IPS DF 6.9 (cell line): ENCODE results near the gene NFE2L2.
"Not testable (repeated sequence)": the region's sequence is repeated elsewhere in the genome, so short reads cannot be mapped to it uniquely, and the experiment has no call there.

Experiments
- DNase-seq: peaks from one replicate; pipeline ENCODE4 v3.0.0-alpha.2; 2013; ENCODE audit warnings: low read depth, low spot score
- H3K27ac ChIP-seq: one replicate; pipeline ENCODE4 v1.5.1; 2013; ENCODE audit warnings: low read length, control low read depth
- H3K27me3 ChIP-seq: 2 replicates; pipeline ENCODE4 v1.6.1; 2013; ENCODE audit warnings: mild to moderate bottlenecking, low read length; ENCODE audit not compliant: control insufficient read depth, insufficient read depth
- H3K36me3 ChIP-seq: 2 replicates; pipeline ENCODE4 v1.6.1; 2013; ENCODE audit warnings: low read length; ENCODE audit not compliant: control insufficient read depth, insufficient read depth
- H3K4me1 ChIP-seq: 2 replicates; pipeline ENCODE4 v1.6.1; 2013; ENCODE audit warnings: low read length; ENCODE audit not compliant: control insufficient read depth, insufficient read depth
- H3K4me3 ChIP-seq: 2 replicates; pipeline ENCODE4 v1.5.1; 2013; ENCODE audit warnings: mild to moderate bottlenecking, low read length
- H3K9me3 ChIP-seq: 2 replicates; pipeline ENCODE4 v1.6.1; 2013; ENCODE audit warnings: low read length, inconsistent platforms; ENCODE audit not compliant: control insufficient read depth, insufficient read depth
- WGBS: extraction: QIAGEN DNeasy Blood & Tissue Kit; methylation state at CpG from one replicate; pipeline ENCODE4 v1.1.7; 2013; ENCODE audit warnings: mixed read lengths, missing lambda C conversion rate; ENCODE audit not compliant: insufficient read length, insufficient coverage; 5-methylcytosine and 5-hydroxymethylcytosine counted together

The NFE2L2 gene

DNA sequence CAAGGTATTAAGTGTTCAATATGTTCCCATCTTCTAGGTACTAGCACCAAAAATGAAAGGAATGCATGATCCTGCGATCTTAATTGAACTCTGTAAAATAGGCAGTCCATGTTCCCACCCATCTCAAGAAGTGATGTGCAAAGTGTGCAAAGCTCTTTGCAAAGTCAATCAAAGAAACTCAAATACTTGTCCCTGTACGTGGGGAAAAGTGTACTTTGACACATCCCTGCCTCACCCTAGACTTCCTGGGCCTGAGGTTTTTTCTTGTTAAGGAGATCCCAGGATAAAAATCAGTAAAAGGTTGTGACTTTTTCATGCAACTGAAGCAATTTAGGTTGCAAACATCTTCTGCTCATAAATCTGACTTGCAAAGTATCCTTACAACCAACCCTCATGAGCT lies 26.6 kb downstream of the NFE2L2 start:
- Histone ChIP-seq H3K27me3 (no peaks in the 10 kb centered on the region), H3K36me3 (no peaks in the 10 kb centered on the region), H3K9me3 (no peaks in the 10 kb centered on the region; the same call in 1 of the 2 replicates), H3K4me3 (no peak overlapping the region), H3K4me1 (no peaks in the 10 kb centered on the region; the same call in 1 of the 2 replicates), H3K27ac (no peak overlapping the region)
- WGBS = no CpG with 5 or more reads among the region's 2 CpGs
- no peak for DNase-seq

DNA sequence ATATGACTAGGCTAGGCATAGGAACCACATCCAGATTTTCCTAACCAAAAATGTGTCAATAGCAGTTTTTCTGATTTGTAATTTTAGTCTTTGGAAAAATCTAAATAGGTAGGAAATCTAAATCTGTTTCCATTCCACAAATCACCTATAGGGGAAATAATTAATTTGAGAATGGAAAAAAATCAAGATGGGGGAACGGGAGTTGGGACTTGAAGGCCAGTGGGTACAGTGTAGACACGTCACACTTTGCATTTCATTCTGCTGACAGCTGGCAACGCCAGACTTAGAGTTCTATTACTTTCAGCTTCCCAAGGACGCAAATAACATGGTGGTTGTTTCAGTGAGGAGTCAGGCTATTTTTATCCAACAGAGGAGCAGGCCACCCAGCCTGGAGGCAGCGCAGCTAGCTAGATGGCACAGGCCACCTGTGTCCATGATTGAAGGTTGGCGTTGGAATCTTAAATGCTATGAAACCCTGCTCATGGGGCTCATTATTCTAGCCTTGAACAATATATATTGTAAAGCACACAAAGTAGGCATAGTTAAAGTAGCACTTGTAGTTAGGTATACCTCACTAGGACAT lies 28.6 kb downstream of the NFE2L2 start:
- Histone ChIP-seq H3K4me3 (no peak overlapping the region), H3K4me1 (no peaks in the 10 kb centered on the region), H3K9me3 (no peaks in the 10 kb centered on the region; the same call in 1 of the 2 replicates), H3K27ac (no peak overlapping the region), H3K27me3 (no peaks in the 10 kb centered on the region), H3K36me3 (peaks cover 7% of the 10 kb centered on the region; the same call in 1 of the 2 replicates)
- no CpG with 5 or more reads among the region's 6 CpGs for WGBS
- DNase-seq = no peak

DNA sequence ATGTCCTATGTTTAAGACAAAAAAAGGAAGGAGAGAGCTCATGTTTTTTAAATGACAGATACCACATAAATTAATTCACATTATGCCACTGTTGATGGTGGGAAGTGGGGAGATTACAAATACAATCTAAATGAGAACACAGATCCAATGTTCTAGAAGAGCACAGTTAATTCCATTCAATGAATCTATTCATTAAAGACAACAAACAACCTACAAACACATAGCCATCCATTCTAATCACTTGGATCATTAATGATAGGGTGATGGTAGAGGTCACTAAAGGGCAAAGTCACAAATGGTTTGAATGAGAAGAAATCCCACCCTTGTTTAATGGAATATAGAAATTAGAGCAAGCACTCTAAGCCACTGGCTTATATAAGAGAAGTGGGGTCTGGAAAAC lies 30.3 kb downstream of the NFE2L2 start:
- Histone ChIP-seq H3K9me3 (no peaks in the 10 kb centered on the region; the same call in 1 of the 2 replicates), H3K4me1 (no peaks in the 10 kb centered on the region), H3K27ac (no peak overlapping the region), H3K27me3 (no peaks in the 10 kb centered on the region), H3K36me3 (peaks cover 12% of the 10 kb centered on the region; the same call in 1 of the 2 replicates), H3K4me3 (no peak overlapping the region)
- DNase-seq = no peak

DNA sequence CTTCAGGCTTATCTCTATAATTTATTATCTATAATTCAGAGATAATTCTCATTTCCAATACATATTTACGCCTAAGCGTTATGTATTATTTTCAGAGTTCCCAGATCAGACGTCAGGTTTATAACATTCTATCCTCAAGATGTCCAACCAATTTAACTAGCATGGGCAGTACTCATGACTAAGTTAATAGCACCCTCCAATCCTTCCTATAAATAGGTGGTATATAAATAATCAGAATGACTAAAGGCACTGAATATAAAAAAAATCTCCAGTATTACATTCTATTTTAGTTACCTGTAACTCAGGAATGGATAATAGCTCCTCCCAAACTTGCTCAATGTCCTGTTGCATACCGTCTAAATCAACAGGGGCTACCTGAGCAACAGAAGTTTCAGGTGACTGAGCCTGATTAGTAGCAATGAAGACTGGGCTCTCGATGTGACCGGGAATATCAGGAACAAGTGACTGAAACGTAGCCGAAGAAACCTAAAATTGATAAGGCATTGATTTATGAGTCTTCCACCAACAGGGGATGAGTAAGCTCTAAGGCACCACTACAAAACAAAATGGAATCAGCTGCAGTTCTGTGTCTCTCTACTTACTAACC lies 32.3 kb downstream of the NFE2L2 start:
- no peak for DNase-seq
- peaks cover 12% of the 10 kb centered on the region; the same call in 1 of the 2 replicates for H3K36me3 ChIP-seq
- H3K4me3 ChIP-seq = no peak overlapping the region
- WGBS = 100% methylated on average over 2 of the region's 8 CpGs
- no peak overlapping the region for H3K27ac ChIP-seq
- no peaks in the 10 kb centered on the region for H3K4me1 ChIP-seq
- H3K27me3 ChIP-seq = no peaks in the 10 kb centered on the region
- H3K9me3 ChIP-seq = no peaks in the 10 kb centered on the region; the same call in 1 of the 2 replicates

DNA sequence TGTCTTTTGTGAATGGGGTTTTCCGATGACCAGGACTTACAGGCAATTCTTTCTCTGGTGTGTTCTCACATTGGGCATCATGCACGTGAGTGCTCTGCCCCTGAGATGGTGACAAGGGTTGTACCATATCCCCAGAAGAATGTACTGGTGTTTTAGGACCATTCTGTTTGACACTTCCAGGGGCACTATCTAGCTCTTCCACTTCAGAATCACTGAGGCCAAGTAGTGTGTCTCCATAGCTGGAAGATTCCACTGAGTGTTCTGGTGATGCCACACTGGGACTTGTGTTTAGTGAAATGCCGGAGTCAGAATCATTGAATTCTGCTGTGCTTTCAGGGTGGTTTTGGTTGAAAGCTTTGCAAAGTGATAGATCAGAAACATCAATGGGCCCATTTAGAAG lies 33.3 kb downstream of the NFE2L2 start:
- H3K4me3 ChIP-seq = no peak overlapping the region
- no peak for DNase-seq
- WGBS = no CpG with 5 or more reads among the region's 3 CpGs
- H3K27ac ChIP-seq = no peak overlapping the region
- peaks cover 12% of the 10 kb centered on the region; the same call in 1 of the 2 replicates for H3K36me3 ChIP-seq
- H3K27me3 ChIP-seq = no peaks in the 10 kb centered on the region
- no peaks in the 10 kb centered on the region; the same call in 1 of the 2 replicates for H3K9me3 ChIP-seq
- H3K4me1 ChIP-seq = no peaks in the 10 kb centered on the region

DNA sequence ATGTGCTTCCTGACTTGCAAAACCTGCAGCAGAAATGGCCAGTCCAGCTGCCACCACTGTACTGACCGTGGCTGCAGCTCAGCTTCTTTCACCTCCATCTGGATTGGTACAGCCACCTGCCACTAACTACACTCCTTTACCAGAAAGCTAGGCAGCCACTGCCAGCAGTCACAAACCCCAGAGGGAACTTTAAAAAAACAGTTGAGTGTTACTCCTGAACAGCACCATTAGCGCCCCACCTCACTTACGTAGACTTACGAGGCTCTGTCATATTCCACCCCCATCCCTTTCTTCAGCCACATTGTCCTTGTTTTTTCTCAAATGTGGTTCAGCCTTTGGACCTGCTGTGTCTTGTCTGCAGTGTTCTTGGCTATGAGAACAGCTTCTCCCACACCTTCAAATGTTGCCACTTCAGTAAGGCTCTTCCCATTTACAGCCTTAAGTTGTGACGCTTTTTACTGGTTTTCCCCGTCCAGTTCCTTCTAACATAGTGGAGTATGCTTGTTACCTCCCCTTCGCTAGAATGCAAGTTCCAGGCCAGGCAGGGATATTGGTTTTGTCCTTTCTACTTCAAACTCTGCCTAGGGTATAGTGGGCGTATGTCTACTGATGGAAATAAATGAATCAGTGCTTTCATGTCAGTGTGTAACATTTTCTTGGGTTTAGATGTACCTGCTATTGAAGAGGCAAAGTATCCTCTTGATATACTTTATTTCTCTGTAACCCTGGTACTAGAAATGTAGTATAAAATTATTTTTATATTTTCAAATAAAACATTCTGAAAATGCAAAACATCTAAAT lies 34.9 kb downstream of the NFE2L2 start:
- no peak overlapping the region for H3K4me3 ChIP-seq
- WGBS = no CpG with 5 or more reads among the region's 8 CpGs
- H3K36me3 ChIP-seq = peaks cover 12% of the 10 kb centered on the region; the same call in 1 of the 2 replicates

DNA sequence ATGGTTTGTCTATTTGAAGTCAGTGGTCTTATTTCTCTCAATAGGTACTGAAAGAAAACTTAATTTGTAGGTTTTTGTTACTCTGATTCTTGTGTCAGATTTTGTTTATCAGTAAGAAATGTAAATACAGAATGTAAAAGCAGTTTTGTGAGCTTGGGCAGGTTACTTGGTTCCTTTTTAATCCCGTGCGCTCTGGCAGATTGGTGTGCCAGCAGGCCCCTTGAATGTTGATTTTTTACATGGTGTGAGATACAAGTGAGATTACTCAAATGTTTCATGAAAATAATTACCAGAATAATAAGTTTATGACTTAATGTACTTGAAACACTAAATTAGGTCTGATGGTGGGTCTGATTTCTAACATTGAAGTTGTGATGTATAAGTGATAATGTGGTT lies 38.6 kb downstream of the NFE2L2 start:
- no peak overlapping the region for H3K27ac ChIP-seq
- H3K4me1 ChIP-seq = no peaks in the 10 kb centered on the region
- DNase-seq = no peak
- H3K4me3 ChIP-seq = no peak overlapping the region
- H3K9me3 ChIP-seq = no peaks in the 10 kb centered on the region
- H3K27me3 ChIP-seq = no peaks in the 10 kb centered on the region
- H3K36me3 ChIP-seq = peaks cover 17% of the 10 kb centered on the region; the same call in 1 of the 2 replicates
- no CpG with 5 or more reads among the region's 2 CpGs for WGBS

More for the DNA sequence above, 34.9 kb downstream of the NFE2L2 start:
- Histone ChIP-seq H3K27ac (no peak overlapping the region), H3K27me3 (no peaks in the 10 kb centered on the region), H3K9me3 (no peaks in the 10 kb centered on the region; the same call in 1 of the 2 replicates), H3K4me1 (no peaks in the 10 kb centered on the region)
- no peak for DNase-seq

DNA sequence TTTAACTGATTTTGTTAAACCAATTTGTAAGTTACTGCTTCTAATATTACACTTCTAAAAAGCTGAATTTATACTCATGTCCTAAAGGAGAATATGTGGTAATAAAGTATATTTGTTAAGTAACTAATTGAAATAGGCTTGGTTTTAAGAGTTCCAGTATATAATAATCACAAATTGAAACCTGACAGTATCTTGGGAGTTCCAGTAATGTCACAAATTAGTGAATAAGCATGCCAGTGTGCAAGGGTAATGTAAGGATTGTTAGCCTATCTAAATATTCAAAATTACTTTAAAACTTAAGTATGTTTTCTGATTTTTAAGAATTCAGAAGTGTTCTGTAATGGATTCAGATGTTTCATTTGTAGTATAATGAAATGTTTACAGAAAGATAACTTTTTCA lies 41.1 kb downstream of the NFE2L2 start:
- H3K4me1 ChIP-seq, DNase-seq, H3K27me3 ChIP-seq, H3K9me3 ChIP-seq, H3K27ac ChIP-seq, H3K4me3 ChIP-seq: not testable (repeated sequence)
- H3K36me3 ChIP-seq = peaks cover 12% of the 10 kb centered on the region; the same call in 1 of the 2 replicates

DNA sequence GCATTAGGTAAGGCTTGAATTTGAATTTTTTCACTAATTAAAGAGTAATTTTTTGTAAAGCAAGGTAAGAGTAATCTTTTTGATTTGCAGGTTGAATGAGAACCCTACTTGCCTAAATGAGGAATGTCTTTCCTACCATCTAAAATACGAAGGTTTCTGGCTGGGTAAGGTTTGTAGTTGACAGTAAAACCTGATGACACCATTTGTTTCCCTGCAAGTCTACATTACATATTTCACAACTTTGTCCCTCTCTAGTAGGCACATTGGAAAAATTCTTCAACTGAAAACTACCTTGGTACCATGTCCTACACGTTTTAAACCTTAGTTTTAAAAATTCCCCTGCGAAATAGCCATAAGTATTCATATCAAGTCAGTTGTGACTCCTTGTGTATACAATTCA lies 42.6 kb downstream of the NFE2L2 start:
- no peak overlapping the region for H3K27ac ChIP-seq
- peaks cover 15% of the 10 kb centered on the region; the same call in 1 of the 2 replicates for H3K36me3 ChIP-seq
- WGBS = no CpG with 5 or more reads among the region's 3 CpGs
- H3K9me3 ChIP-seq = no peaks in the 10 kb centered on the region
- DNase-seq = no peak
- H3K4me3 ChIP-seq = no peak overlapping the region
- no peaks in the 10 kb centered on the region for H3K27me3 ChIP-seq
- H3K4me1 ChIP-seq = no peaks in the 10 kb centered on the region

DNA sequence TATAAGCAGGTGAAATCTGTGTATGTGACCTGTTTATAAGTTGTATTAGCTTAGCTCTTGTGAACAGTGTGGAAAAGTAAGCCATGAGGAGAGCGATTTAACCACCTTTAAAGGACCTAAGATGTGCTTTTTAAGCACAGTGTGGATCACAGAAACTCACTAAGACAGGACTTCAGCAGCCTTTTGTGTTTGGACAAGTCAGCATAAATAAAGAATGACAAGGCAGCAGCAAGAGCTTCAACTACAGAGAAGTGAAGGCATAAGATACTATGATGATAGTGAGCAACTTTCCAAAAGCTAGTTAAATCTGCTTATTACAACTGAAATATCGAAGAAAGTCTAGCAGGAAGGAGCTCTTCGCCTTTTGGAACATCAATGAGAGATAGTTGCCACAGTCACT lies 43.0 kb downstream of the NFE2L2 start:
- WGBS = no CpG with 5 or more reads among the region's 3 CpGs
- Histone ChIP-seq H3K9me3 (no peaks in the 10 kb centered on the region), H3K27ac (no peak overlapping the region), H3K27me3 (no peaks in the 10 kb centered on the region), H3K36me3 (peaks cover 16% of the 10 kb centered on the region; the same call in 1 of the 2 replicates), H3K4me3 (no peak overlapping the region), H3K4me1 (no peaks in the 10 kb centered on the region)
- DNase-seq = no peak
